GM18519 (cell line): ENCODE measurements around the gene S100P.

ENCODE experiments used
- ATAC-seq: cut with Tn5 transposase; IDR thresholded peaks from one replicate; pipeline ENCODE4 v1.9.1; 2021; ENCODE audit warnings: mild to moderate bottlenecking, moderate library complexity; ENCODE audit not compliant: unreplicated experiment, low FRiP score

Gene S100P

GRCh38 chr4:6695660-6696610, 2.3 kb downstream of the S100P start:
- ATAC-seq: no peak

GRCh38 chr4:6696611-6697010, 2.9 kb downstream of the S100P start:
- no peak for ATAC-seq

GRCh38 chr4:6697131-6697530, 3.5 kb downstream of the S100P start:
- ATAC-seq: no peak

- no peak for ATAC-seq
Measured at GRCh38 chr4:6699388-6699787, 5.7 kb downstream of the S100P start.

GRCh38 chr4:6699903-6700302, 6.2 kb downstream of the S100P start:
- no peak for ATAC-seq

GRCh38 chr4:6701371-6701770, 7.7 kb downstream of the S100P start:
- no peak for ATAC-seq

- no peak for ATAC-seq
Measured at GRCh38 chr4:6702761-6703160, 9.1 kb downstream of the S100P start.

- no peak for ATAC-seq
Measured at GRCh38 chr4:6703786-6704185, 10.1 kb downstream of the S100P start.

- no peak for ATAC-seq
Measured at GRCh38 chr4:6705646-6706045, 12.0 kb downstream of the S100P start.

- ATAC-seq: no peak
Measured at GRCh38 chr4:6706173-6706572, 12.5 kb downstream of the S100P start.

GRCh38 chr4:6709230-6710114, 15.8 kb downstream of the S100P start, which contains the start of gene MRFAP1L1:
Gene MRFAP1L1 (minus strand): TSS chr4:6709865. CDS start chr4:6709629, 236 bp downstream.
- ATAC-seq: no peak

- no peak for ATAC-seq
Measured at GRCh38 chr4:6710282-6710681, 16.6 kb downstream of the S100P start.

GRCh38 chr4:6710996-6711395, 17.3 kb downstream of the S100P start:
- no peak for ATAC-seq

- ATAC-seq: no peak
Measured at GRCh38 chr4:6714954-6715353, 21.3 kb downstream of the S100P start.

- ATAC-seq: peak; percentile 13
Measured at GRCh38 chr4:6715704-6716017, 22.0 kb downstream of the S100P start.

GRCh38 chr4:6716018-6716911, 22.6 kb downstream of the S100P start, which contains the start of gene BLOC1S4:
Gene BLOC1S4 (plus strand): TSS chr4:6716174. CDS start chr4:6716210, 36 bp downstream.
- ATAC-seq: peak; percentile 61

GRCh38 chr4:6716958-6717655, 23.4 kb downstream of the S100P start:
- ATAC-seq: no peak

GRCh38 chr4:6718932-6719610, 25.4 kb downstream of the S100P start:
- ATAC-seq: no peak

GRCh38 chr4:6719611-6720179, 26.0 kb downstream of the S100P start:
- ATAC-seq: no peak
